Gastroesophageal sphincter (tissue), 4 donors: ENCODE data around the gene PTPRD. TPM values are rescaled to one million over a fixed set of nuclear protein-coding genes. Genes with fewer than 3 reads are reported as not detected.
A peak's percentile ranks its signal among the peaks of the same experiment; 100 is the strongest.

Experiments
- ATAC-seq: fragments of 150-250 bp; one replicate; pipeline ENCODE4 v1.9.1; 2016; ENCODE audit warnings: mild to moderate bottlenecking, moderate library complexity
- H3K27ac ChIP-seq, 4 donors: fragments of 200-600 bp; sonication (generic) in 3 of 4; 1 replicate in 3 of 4; 2 replicates in 1 of 4; pipeline ENCODE4 v1.5.1; 2016 to 2019
- H3K27me3 ChIP-seq: fragments of 200-600 bp; sonication (generic); one replicate; pipeline ENCODE4 v1.5.1; 2019
- H3K36me3 ChIP-seq, 2 donors: fragments of 200-600 bp; sonication (generic); one replicate each; pipeline ENCODE4 v1.5.1; 2019; ENCODE audit warnings: control low read depth in 1 of 2
- H3K4me1 ChIP-seq, 3 donors: fragments of 200-600 bp; sonication (generic); 1 replicate in 2 of 3; 2 replicates in 1 of 3; pipeline ENCODE4 v1.5.1; 2016 to 2019; ENCODE audit warnings: control low read depth in 2 of 3
- H3K4me3 ChIP-seq, 2 donors: fragments of 200-600 bp; sonication (generic); one replicate each; pipeline ENCODE4 v1.5.1; 2019; ENCODE audit warnings: mild to moderate bottlenecking in 1 of 2, moderate library complexity in 1 of 2
- H3K9me3 ChIP-seq, 3 donors: fragments of 200-600 bp; sonication (generic); one replicate each; pipeline ENCODE4 v1.5.1; 2017 to 2019; ENCODE audit warnings: control low read depth in 2 of 3
- CTCF ChIP-seq, 4 experiments: fragments of 200-600 bp in 2 of 4; fragments of 450-650 bp in 2 of 4; sonication (generic) in 1 of 4; IDR thresholded peaks; one replicate each; pipeline ENCODE4 v1.5.1; 2017 to 2019; ENCODE audit warnings: antibody characterized with exemption in 4 of 4, mild to moderate bottlenecking in 2 of 4, moderate library complexity in 2 of 4
- EP300 ChIP-seq: sonication (generic); formaldehyde crosslinking; IDR thresholded peaks from one replicate; pipeline ENCODE4 v1.6.1; 2017; ENCODE audit warnings: antibody characterized with exemption, mild to moderate bottlenecking
- POLR2A ChIP-seq, 2 donors: fragments of 450-650 bp; IDR thresholded peaks; one replicate each; pipeline ENCODE4 v1.6.1; 2017; ENCODE audit warnings: antibody characterized with exemption in 2 of 2, mild to moderate bottlenecking in 2 of 2, moderate library complexity in 1 of 2
- POLR2AphosphoS5 ChIP-seq: sonication (generic); formaldehyde crosslinking; IDR thresholded peaks from one replicate; pipeline ENCODE4 v1.6.1; 2017; ENCODE audit warnings: antibody characterized with exemption
- WGBS, 2 donors: methylation state at CpG; one replicate each; pipeline ENCODE4 v1.1.5; 2018; ENCODE audit warnings: low coverage in 1 of 2; 5-methylcytosine and 5-hydroxymethylcytosine counted together
- total RNA-seq, 4 donors: library from RNA; depleted of rRNA; stranded (reverse); fragments of >200 nt; gene quantifications; one replicate each; pipeline ENCODE4 v1.1.0, GENCODE V29; 2016

PTPRD gene
- total RNA-seq, 4 donors from 2014 or later: 3.5 to 53.9 (median 15.8) TPM

GRCh38 chr9:9389904-9390303, 1222.9 kb downstream of the PTPRD start:
- Histone ChIP-seq H3K27me3 (no peaks in the 10 kb centered on the region), H3K27ac (no peak overlapping the region), H3K4me3 (no peak overlapping the region), H3K4me1 (no peaks in the 10 kb centered on the region), H3K9me3 (no peaks in the 10 kb centered on the region), H3K36me3 (no peaks in the 10 kb centered on the region)
- ATAC-seq: no peak
- no peak for TF ChIP-seq POLR2A (IDR thresholded peaks at IDR 0.05)
- no peak for TF ChIP-seq EP300
- no peak for TF ChIP-seq POLR2AphosphoS5
- no peak for TF ChIP-seq CTCF (IDR thresholded peaks at IDR 0.05)
- WGBS, 2 donors: 89 to 96% methylated on average over 3 of the region's 3 CpGs

- Histone ChIP-seq H3K4me1 (no peaks in the 10 kb centered on the region), H3K4me3 (no peak overlapping the region), H3K9me3 (no peaks in the 10 kb centered on the region), H3K27ac (no peak overlapping the region), H3K36me3 (no peaks in the 10 kb centered on the region), H3K27me3 (no peaks in the 10 kb centered on the region)
- no peak for ATAC-seq
- no peak for TF ChIP-seq POLR2A (IDR thresholded peaks at IDR 0.05)
- TF ChIP-seq CTCF (IDR thresholded peaks at IDR 0.05): no peak
- no peak for TF ChIP-seq POLR2AphosphoS5
- no peak for TF ChIP-seq EP300
- 40 to 94% methylated on average over 1 to 3 of the region's 3 CpGs for WGBS, 2 donors
Measured at GRCh38 chr9:9387511-9388115, 1225.2 kb downstream of the PTPRD start.

GRCh38 chr9:9362332-9362731, 1250.5 kb downstream of the PTPRD start:
- Histone ChIP-seq H3K4me1 (no peaks in the 10 kb centered on the region), H3K27ac (no peak overlapping the region), H3K4me3 (no peak overlapping the region), H3K27me3 (no peaks in the 10 kb centered on the region), H3K36me3 (no peaks in the 10 kb centered on the region), H3K9me3 (no peaks in the 10 kb centered on the region)
- 76 to 78% methylated on average over 2 of the region's 2 CpGs for WGBS, 2 donors
- no peak for ATAC-seq
- TF ChIP-seq POLR2AphosphoS5 (no peak), POLR2A (IDR thresholded peaks at IDR 0.05) (no peak), CTCF (IDR thresholded peaks at IDR 0.05) (no peak), EP300 (no peak)

- H3K27ac ChIP-seq: no peak overlapping the region
- H3K36me3 ChIP-seq: no peaks in the 10 kb centered on the region
- no peaks in the 10 kb centered on the region for H3K27me3 ChIP-seq
- H3K4me1 ChIP-seq: no peaks in the 10 kb centered on the region
- 29 to 31% methylated on average over 2 of the region's 2 CpGs for WGBS, 2 donors
- H3K9me3 ChIP-seq: no peaks in the 10 kb centered on the region
- H3K4me3 ChIP-seq: no peak overlapping the region
- TF ChIP-seq EP300 (no peak), POLR2A (IDR thresholded peaks at IDR 0.05) (no peak), CTCF (IDR thresholded peaks at IDR 0.05) (peak; percentile 39 to 59 (median 48))
- no peak for ATAC-seq
Measured at GRCh38 chr9:9352877-9353481, 1259.8 kb downstream of the PTPRD start.

GRCh38 chr9:9341203-9341602, 1271.6 kb downstream of the PTPRD start:
- H3K27me3 ChIP-seq: no peaks in the 10 kb centered on the region
- H3K4me3 ChIP-seq: no peak overlapping the region
- TF ChIP-seq CTCF (IDR thresholded peaks at IDR 0.05) (no peak), POLR2A (IDR thresholded peaks at IDR 0.05) (no peak), EP300 (no peak), POLR2AphosphoS5 (no peak)
- no peak for ATAC-seq
- WGBS, 2 donors: 81% methylated on average over 2 of the region's 2 CpGs; no CpG with 5 or more reads in 1 of the 2 donors
- no peaks in the 10 kb centered on the region for H3K9me3 ChIP-seq
- no peaks in the 10 kb centered on the region for H3K36me3 ChIP-seq
- H3K4me1 ChIP-seq: no peaks in the 10 kb centered on the region
- H3K27ac ChIP-seq: no peak overlapping the region
